Uterus (tissue), 2 donors: ENCODE data around the gene DMXL2.
"Not testable (repeated sequence)": the region's sequence is repeated elsewhere in the genome, so short reads cannot be mapped to it uniquely, and the experiment has no call there.

Experiments
- POLR2A ChIP-seq, 2 donors: fragments of 450-650 bp; IDR thresholded peaks; one replicate each; pipeline ENCODE4 v1.6.1; 2016; ENCODE audit warnings: antibody characterized with exemption in 2 of 2, mild to moderate bottlenecking in 1 of 2, moderate library complexity in 1 of 2
- TF ChIP-seq, protein P1 (sequence below), 4 experiments: fragments of 200-600 bp in 2 of 4; fragments of 450-650 bp in 2 of 4; sonication (generic) in 2 of 4; IDR thresholded peaks; one replicate each; pipeline ENCODE4 v1.5.1; 2016 to 2019; ENCODE audit warnings: antibody characterized with exemption in 4 of 4, mild to moderate bottlenecking in 2 of 4, moderate library complexity in 1 of 4

DNA sequence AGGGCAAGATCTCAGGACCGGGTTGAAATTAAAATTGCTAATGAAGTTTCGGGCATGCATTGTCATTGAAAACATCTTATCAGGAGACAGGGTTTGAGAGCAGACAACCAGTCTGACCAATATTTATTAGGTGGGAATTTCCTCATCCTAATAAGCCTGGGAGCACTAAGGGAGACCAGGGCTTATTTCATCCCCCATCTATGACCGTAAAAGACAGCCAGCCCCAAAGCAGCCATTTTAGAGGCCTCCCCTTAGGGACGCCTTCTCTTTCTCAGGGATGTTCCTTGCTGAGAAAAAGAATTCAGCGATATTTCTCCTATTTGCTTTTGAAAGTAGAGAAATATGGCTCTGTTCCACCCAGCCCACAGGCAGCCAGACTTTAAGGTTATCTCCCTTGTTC, 9.9 kb downstream of the DMXL2 start:
- TF ChIP-seq, protein P1, sequence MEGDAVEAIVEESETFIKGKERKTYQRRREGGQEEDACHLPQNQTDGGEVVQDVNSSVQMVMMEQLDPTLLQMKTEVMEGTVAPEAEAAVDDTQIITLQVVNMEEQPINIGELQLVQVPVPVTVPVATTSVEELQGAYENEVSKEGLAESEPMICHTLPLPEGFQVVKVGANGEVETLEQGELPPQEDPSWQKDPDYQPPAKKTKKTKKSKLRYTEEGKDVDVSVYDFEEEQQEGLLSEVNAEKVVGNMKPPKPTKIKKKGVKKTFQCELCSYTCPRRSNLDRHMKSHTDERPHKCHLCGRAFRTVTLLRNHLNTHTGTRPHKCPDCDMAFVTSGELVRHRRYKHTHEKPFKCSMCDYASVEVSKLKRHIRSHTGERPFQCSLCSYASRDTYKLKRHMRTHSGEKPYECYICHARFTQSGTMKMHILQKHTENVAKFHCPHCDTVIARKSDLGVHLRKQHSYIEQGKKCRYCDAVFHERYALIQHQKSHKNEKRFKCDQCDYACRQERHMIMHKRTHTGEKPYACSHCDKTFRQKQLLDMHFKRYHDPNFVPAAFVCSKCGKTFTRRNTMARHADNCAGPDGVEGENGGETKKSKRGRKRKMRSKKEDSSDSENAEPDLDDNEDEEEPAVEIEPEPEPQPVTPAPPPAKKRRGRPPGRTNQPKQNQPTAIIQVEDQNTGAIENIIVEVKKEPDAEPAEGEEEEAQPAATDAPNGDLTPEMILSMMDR (IDR thresholded peaks at IDR 0.05), result not testable (repeated sequence)
- not testable (repeated sequence) for TF ChIP-seq POLR2A (IDR thresholded peaks at IDR 0.05)
